HepG2 (cell line): Measurements from ENCODE around the gene LITAFD. TPM values are rescaled to one million over a fixed set of nuclear protein-coding genes. Genes with fewer than 3 reads are reported as not detected.
A peak's percentile ranks its signal among the peaks of the same experiment; 100 is the strongest.

ENCODE experiments used
- ARNT2 ChIP-seq: sonication (generic); formaldehyde crosslinking; IDR thresholded peaks from 2 replicates; pipeline ENCODE4 v1.8.0; 2022; ENCODE audit warnings: mild to moderate bottlenecking, low read depth, missing genetic modification reagents, moderate library complexity
- ELF3 ChIP-seq: IDR thresholded peaks from 2 replicates; pipeline ENCODE4 v1.6.1; 2016; ENCODE audit warnings: missing genetic modification reagents, missing compliant biosample characterization
- MAFK ChIP-seq, 2 experiments: IDR thresholded peaks in 1 of 2; conservative IDR thresholded peaks in 1 of 2; 2 replicates each; pipeline ENCODE4 v1.6.1; 2011; ENCODE audit warnings: improper control_type of control experiment in 2 of 2, low read length in 2 of 2
- RBM22 ChIP-seq: fragments of 200-400 bp; formaldehyde crosslinking; optimal IDR thresholded peaks from 2 replicates; pipeline ENCODE3; 2017; ENCODE audit warnings: mild to moderate bottlenecking, low read length, moderate library complexity
- SOX5 ChIP-seq: IDR thresholded peaks from 2 replicates; pipeline ENCODE4 v1.6.1; 2016; ENCODE audit warnings: borderline replicate concordance
- ZNF501 ChIP-seq: sonication (generic); formaldehyde crosslinking; IDR thresholded peaks from 2 replicates; pipeline ENCODE4 v1.5.1; 2020; ENCODE audit warnings: mild to moderate bottlenecking, moderate library complexity, missing genetic modification reagents
- ZNF549 ChIP-seq: sonication (generic); formaldehyde crosslinking; IDR thresholded peaks from 2 replicates; pipeline ENCODE4 v1.5.0; 2020; ENCODE audit warnings: missing genetic modification reagents
- polyA plus RNA-seq, 8 experiments: library from polyadenylated mRNA; depleted of rRNA in 3 of 8; stranded (reverse) in 7 of 8; unstranded in 1 of 8; fragments of >200 nt; fragmentation: Illumina TruSeq in 4 of 8; extraction: Trizol in 4 of 8; gene quantifications; 2 replicates each; pipeline versions ENCODE4 v1.2.1 to v1.2.3, GENCODE V29; 2011 to 2016; ENCODE audit warnings: low read depth in 4 of 8, missing spikeins in 1 of 8, mixed read lengths in 1 of 8; ENCODE audit not compliant: insufficient read depth in 1 of 8
- total RNA-seq, 5 experiments: library from RNA; depleted of rRNA; stranded (reverse); fragments of >200 nt; fragmentation: Illumina TruSeq; extraction: Trizol; gene quantifications; 2 replicates each; pipeline ENCODE4 v1.2.3, GENCODE V29; 2016; ENCODE audit warnings: low read depth in 1 of 5
- TF ChIP-seq, protein P1 (sequence below), 2 experiments: fragments of 450-650 bp in 1 of 2; sonication (generic) in 1 of 2; formaldehyde crosslinking in 1 of 2; IDR thresholded peaks; 2 replicates each; pipeline versions ENCODE4 v1.6.1 to v1.8.0; 2016 to 2022; ENCODE audit warnings: antibody characterized with exemption in 1 of 2, mild to moderate bottlenecking in 1 of 2, missing genetic modification reagents in 1 of 2
- TF ChIP-seq, protein P2 (sequence below): sonication (generic); formaldehyde crosslinking; IDR thresholded peaks from 2 replicates; pipeline ENCODE4 v1.5.0; 2020; ENCODE audit warnings: missing genetic modification reagents
- TF ChIP-seq, protein P3 (sequence below): sonication (generic); formaldehyde crosslinking; IDR thresholded peaks from 2 replicates; pipeline ENCODE4 v1.5.0; 2020; ENCODE audit warnings: missing genetic modification reagents, mild to moderate bottlenecking, borderline replicate concordance
- TF ChIP-seq, protein P4 (sequence below): sonication (generic); formaldehyde crosslinking; IDR thresholded peaks from 2 replicates; pipeline ENCODE4 v1.5.1; 2020; ENCODE audit warnings: mild to moderate bottlenecking, missing genetic modification reagents, moderate library complexity

Gene LITAFD
- total and polyA plus RNA-seq, 2 of the 13 experiments (the other 11 are each of a cell fraction or from before 2014, with no cell fraction given): not detected

DNA sequence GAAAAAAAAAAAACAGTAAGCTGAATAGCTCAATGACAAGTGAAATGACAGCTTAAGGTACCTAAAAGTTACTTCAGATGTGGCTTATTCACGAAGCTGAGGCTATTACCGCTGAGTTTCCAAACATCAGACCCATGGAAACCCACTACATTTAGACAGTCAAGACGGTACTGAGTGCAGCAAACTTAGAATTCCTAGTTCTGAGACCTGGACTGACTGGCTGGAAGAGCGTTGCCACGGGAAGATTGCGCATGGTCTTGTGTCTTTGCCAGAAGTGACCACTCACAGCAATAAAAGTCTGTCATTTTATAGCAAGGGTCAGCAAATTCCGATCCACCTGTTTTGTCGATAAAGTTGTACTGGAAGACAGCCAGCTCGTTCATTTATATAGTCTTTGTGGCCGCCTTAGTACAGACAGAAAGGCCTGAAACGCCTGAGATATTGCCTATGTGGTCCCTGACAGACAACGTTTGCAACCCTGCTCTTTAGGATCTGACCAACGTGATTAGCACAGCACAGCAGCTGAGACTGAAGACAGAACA lies 19.2 kb downstream of the LITAFD start (continued):
- TF ChIP-seq, protein P1, sequence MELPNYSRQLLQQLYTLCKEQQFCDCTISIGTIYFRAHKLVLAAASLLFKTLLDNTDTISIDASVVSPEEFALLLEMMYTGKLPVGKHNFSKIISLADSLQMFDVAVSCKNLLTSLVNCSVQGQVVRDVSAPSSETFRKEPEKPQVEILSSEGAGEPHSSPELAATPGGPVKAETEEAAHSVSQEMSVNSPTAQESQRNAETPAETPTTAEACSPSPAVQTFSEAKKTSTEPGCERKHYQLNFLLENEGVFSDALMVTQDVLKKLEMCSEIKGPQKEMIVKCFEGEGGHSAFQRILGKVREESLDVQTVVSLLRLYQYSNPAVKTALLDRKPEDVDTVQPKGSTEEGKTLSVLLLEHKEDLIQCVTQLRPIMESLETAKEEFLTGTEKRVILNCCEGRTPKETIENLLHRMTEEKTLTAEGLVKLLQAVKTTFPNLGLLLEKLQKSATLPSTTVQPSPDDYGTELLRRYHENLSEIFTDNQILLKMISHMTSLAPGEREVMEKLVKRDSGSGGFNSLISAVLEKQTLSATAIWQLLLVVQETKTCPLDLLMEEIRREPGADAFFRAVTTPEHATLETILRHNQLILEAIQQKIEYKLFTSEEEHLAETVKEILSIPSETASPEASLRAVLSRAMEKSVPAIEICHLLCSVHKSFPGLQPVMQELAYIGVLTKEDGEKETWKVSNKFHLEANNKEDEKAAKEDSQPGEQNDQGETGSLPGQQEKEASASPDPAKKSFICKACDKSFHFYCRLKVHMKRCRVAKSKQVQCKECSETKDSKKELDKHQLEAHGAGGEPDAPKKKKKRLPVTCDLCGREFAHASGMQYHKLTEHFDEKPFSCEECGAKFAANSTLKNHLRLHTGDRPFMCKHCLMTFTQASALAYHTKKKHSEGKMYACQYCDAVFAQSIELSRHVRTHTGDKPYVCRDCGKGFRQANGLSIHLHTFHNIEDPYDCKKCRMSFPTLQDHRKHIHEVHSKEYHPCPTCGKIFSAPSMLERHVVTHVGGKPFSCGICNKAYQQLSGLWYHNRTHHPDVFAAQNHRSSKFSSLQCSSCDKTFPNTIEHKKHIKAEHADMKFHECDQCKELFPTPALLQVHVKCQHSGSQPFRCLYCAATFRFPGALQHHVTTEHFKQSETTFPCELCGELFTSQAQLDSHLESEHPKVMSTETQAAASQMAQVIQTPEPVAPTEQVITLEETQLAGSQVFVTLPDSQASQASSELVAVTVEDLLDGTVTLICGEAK (IDR thresholded peaks at IDR 0.05): no peak
- TF ChIP-seq, protein P1 (CRISPR knock-in tag; IDR thresholded peaks at IDR 0.05): peak; percentile 71; the same call in 1 of the 2 replicates
- TF ChIP-seq ZNF501 (CRISPR knock-in tag) (no peak), RBM22 (peak; percentile 92), MAFK (conservative IDR thresholded peaks at IDR 0.05 in 1 of 2, IDR thresholded peaks at IDR 0.05 in 1 of 2; ENCODE audit: low read length in 2 of 2) (peak; percentile 87 to 88), ARNT2 (CRISPR knock-in tag) (no peak), ZNF549 (CRISPR knock-in tag) (no peak), ELF3 (CRISPR knock-in tag) (no peak), SOX5 (no peak)
- TF ChIP-seq, protein P2, sequence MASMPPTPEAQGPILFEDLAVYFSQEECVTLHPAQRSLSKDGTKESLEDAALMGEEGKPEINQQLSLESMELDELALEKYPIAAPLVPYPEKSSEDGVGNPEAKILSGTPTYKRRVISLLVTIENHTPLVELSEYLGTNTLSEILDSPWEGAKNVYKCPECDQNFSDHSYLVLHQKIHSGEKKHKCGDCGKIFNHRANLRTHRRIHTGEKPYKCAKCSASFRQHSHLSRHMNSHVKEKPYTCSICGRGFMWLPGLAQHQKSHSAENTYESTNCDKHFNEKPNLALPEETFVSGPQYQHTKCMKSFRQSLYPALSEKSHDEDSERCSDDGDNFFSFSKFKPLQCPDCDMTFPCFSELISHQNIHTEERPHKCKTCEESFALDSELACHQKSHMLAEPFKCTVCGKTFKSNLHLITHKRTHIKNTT: no peak
- TF ChIP-seq, protein P3, sequence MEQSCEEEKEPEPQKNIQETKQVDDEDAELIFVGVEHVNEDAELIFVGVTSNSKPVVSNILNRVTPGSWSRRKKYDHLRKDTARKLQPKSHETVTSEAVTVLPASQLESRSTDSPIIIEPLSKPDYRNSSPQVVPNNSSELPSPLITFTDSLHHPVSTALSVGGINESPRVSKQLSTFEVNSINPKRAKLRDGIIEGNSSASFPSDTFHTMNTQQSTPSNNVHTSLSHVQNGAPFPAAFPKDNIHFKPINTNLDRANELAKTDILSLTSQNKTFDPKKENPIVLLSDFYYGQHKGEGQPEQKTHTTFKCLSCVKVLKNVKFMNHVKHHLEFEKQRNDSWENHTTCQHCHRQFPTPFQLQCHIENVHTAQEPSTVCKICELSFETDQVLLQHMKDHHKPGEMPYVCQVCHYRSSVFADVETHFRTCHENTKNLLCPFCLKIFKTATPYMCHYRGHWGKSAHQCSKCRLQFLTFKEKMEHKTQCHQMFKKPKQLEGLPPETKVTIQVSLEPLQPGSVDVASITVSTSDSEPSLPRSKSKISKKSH: no peak
- TF ChIP-seq, protein P4, sequence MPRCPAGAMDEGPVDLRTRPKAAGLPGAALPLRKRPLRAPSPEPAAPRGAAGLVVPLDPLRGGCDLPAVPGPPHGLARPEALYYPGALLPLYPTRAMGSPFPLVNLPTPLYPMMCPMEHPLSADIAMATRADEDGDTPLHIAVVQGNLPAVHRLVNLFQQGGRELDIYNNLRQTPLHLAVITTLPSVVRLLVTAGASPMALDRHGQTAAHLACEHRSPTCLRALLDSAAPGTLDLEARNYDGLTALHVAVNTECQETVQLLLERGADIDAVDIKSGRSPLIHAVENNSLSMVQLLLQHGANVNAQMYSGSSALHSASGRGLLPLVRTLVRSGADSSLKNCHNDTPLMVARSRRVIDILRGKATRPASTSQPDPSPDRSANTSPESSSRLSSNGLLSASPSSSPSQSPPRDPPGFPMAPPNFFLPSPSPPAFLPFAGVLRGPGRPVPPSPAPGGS (CRISPR knock-in tag): no peak
